Large intestine (tissue), 3 donors: ENCODE measurements around the gene HIVEP3. TPM values are rescaled to one million over a fixed set of nuclear protein-coding genes. Genes with fewer than 3 reads are reported as not detected.

ENCODE experiments used
- DNase-seq, 2 donors: peaks; one replicate each; pipeline versions ENCODE4 v3.0.0 to v3.0.0-alpha.2; 2013
- H3K27ac ChIP-seq: one replicate; pipeline ENCODE4 v1.5.1; 2013; ENCODE audit warnings: low read length
- H3K27me3 ChIP-seq: 2 replicates; pipeline ENCODE4 v1.6.1; 2013; ENCODE audit warnings: low read length; ENCODE audit not compliant: control insufficient read depth, insufficient read depth
- H3K36me3 ChIP-seq: 2 replicates; pipeline ENCODE4 v1.6.1; 2013; ENCODE audit warnings: low read length; ENCODE audit not compliant: control insufficient read depth, insufficient read depth
- H3K4me1 ChIP-seq: one replicate; pipeline ENCODE4 v1.6.1; 2013; ENCODE audit warnings: low read length; ENCODE audit not compliant: control insufficient read depth, insufficient read depth
- H3K4me3 ChIP-seq: one replicate; pipeline ENCODE4 v1.5.1; 2013; ENCODE audit warnings: low read length
- H3K9me3 ChIP-seq: one replicate; pipeline ENCODE4 v1.6.1; 2013; ENCODE audit warnings: mild to moderate bottlenecking, low read depth, low read length, moderate library complexity; ENCODE audit not compliant: control insufficient read depth
- WGBS: methylation state at CpG from one replicate; pipeline ENCODE4 v1.1.5; 2013; ENCODE audit warnings: low lambda C conversion rate; ENCODE audit not compliant: insufficient coverage; 5-methylcytosine and 5-hydroxymethylcytosine counted together
- polyA plus RNA-seq: library from polyadenylated mRNA; unstranded; fragments of 120-200 nt; gene quantifications from one replicate; pipeline ENCODE4 v1.2.1, GENCODE V29; 2013

Gene HIVEP3
- polyA plus RNA-seq, 1 donor, result 2.6 TPM

- Histone ChIP-seq H3K27me3 (peaks cover 5% of the 10 kb centered on the region), H3K36me3 (no peaks in the 10 kb centered on the region), H3K27ac (no peak overlapping the region), H3K9me3 (no peaks in the 10 kb centered on the region), H3K4me3 (no peak overlapping the region), H3K4me1 (peaks cover 4% of the 10 kb centered on the region)
- DNase-seq, result no peak
- no CpG with 5 or more reads among the region's 9 CpGs for WGBS
Measured at GRCh38 chr1:41714638-41715389, 203.9 kb downstream of the HIVEP3 start.

GRCh38 chr1:41713557-41714327 lies 205.0 kb downstream of the HIVEP3 start:
- whole genome bisulfite sequencing, result 80% methylated on average over 1 of the region's 6 CpGs
- Histone ChIP-seq H3K9me3 (no peaks in the 10 kb centered on the region), H3K36me3 (no peaks in the 10 kb centered on the region), H3K4me3 (no peak overlapping the region), H3K27me3 (peaks cover 2% of the 10 kb centered on the region), H3K4me1 (peaks cover 4% of the 10 kb centered on the region), H3K27ac (no peak overlapping the region)
- DNase-seq, result no peak

GRCh38 chr1:41713141-41713540 lies 205.6 kb downstream of the HIVEP3 start:
- WGBS, result no CpG with 5 or more reads among the region's 5 CpGs
- Histone ChIP-seq H3K27me3 (peaks cover 4% of the 10 kb centered on the region), H3K9me3 (no peaks in the 10 kb centered on the region), H3K36me3 (no peaks in the 10 kb centered on the region), H3K4me3 (no peak overlapping the region), H3K4me1 (peaks cover 4% of the 10 kb centered on the region), H3K27ac (no peak overlapping the region)
- no peak for DNase-seq

- no CpG with 5 or more reads among the region's 5 CpGs for WGBS
- DNase-seq, result no peak
Measured at GRCh38 chr1:41712695-41713094, 206.0 kb downstream of the HIVEP3 start.

GRCh38 chr1:41712081-41712480 lies 206.6 kb downstream of the HIVEP3 start:
- peaks cover 4% of the 10 kb centered on the region for H3K27me3 ChIP-seq
- H3K9me3 ChIP-seq, result no peaks in the 10 kb centered on the region
- no peak overlapping the region for H3K27ac ChIP-seq
- DNase-seq, result no peak
- H3K4me1 ChIP-seq, result peaks cover 4% of the 10 kb centered on the region
- no peaks in the 10 kb centered on the region for H3K36me3 ChIP-seq
- 100% methylated on average over 1 of the region's 12 CpGs for WGBS
- H3K4me3 ChIP-seq, result no peak overlapping the region

More at GRCh38 chr1:41712695-41713094, 206.0 kb downstream of the HIVEP3 start:
- no peaks in the 10 kb centered on the region for H3K9me3 ChIP-seq
- H3K36me3 ChIP-seq, result no peaks in the 10 kb centered on the region
- H3K27me3 ChIP-seq, result peaks cover 4% of the 10 kb centered on the region
- peaks cover 4% of the 10 kb centered on the region for H3K4me1 ChIP-seq
- H3K27ac ChIP-seq, result no peak overlapping the region
- no peak overlapping the region for H3K4me3 ChIP-seq

GRCh38 chr1:41711581-41711980 lies 207.1 kb downstream of the HIVEP3 start:
- peaks cover 4% of the 10 kb centered on the region for H3K4me1 ChIP-seq
- no peaks in the 10 kb centered on the region for H3K36me3 ChIP-seq
- no CpG with 5 or more reads among the region's 12 CpGs for WGBS
- H3K27ac ChIP-seq, result no peak overlapping the region
- no peak overlapping the region for H3K4me3 ChIP-seq
- DNase-seq, result no peak
- peaks cover 4% of the 10 kb centered on the region for H3K27me3 ChIP-seq
- H3K9me3 ChIP-seq, result no peaks in the 10 kb centered on the region

- Histone ChIP-seq H3K27me3 (peaks cover 4% of the 10 kb centered on the region), H3K4me3 (no peak overlapping the region), H3K27ac (no peak overlapping the region), H3K9me3 (no peaks in the 10 kb centered on the region), H3K4me1 (peaks cover 4% of the 10 kb centered on the region), H3K36me3 (no peaks in the 10 kb centered on the region)
- WGBS, result no CpG with 5 or more reads among the region's 9 CpGs
- no peak for DNase-seq
Measured at GRCh38 chr1:41710980-41711379, 207.7 kb downstream of the HIVEP3 start.

GRCh38 chr1:41709873-41710272 lies 208.8 kb downstream of the HIVEP3 start:
- H3K9me3 ChIP-seq, result no peaks in the 10 kb centered on the region
- H3K27ac ChIP-seq, result no peak overlapping the region
- DNase-seq, result no peak
- H3K4me3 ChIP-seq, result no peak overlapping the region
- no peaks in the 10 kb centered on the region for H3K36me3 ChIP-seq
- H3K27me3 ChIP-seq, result peaks cover 3% of the 10 kb centered on the region
- H3K4me1 ChIP-seq, result peaks cover 4% of the 10 kb centered on the region
- WGBS, result no CpG with 5 or more reads among the region's 4 CpGs

GRCh38 chr1:41709331-41709730 lies 209.4 kb downstream of the HIVEP3 start:
- Histone ChIP-seq H3K9me3 (no peaks in the 10 kb centered on the region), H3K27me3 (peaks cover 2% of the 10 kb centered on the region), H3K4me3 (no peak overlapping the region), H3K36me3 (no peaks in the 10 kb centered on the region), H3K27ac (no peak overlapping the region), H3K4me1 (peaks cover 4% of the 10 kb centered on the region)
- no CpG with 5 or more reads among the region's 4 CpGs for WGBS
- no peak for DNase-seq

GRCh38 chr1:41708332-41708731 lies 210.4 kb downstream of the HIVEP3 start:
- Histone ChIP-seq H3K9me3 (no peaks in the 10 kb centered on the region), H3K36me3 (no peaks in the 10 kb centered on the region), H3K4me1 (no peaks in the 10 kb centered on the region), H3K4me3 (no peak overlapping the region), H3K27ac (no peak overlapping the region), H3K27me3 (peaks cover 2% of the 10 kb centered on the region)
- DNase-seq, result no peak
- 100% methylated on average over 1 of the region's 2 CpGs for WGBS
